Central memory CD8-positive, alpha-beta T cell (primary cell): ENCODE results near the gene PMS2.
"Not testable (repeated sequence)": the region's sequence is repeated elsewhere in the genome, so short reads cannot be mapped to it uniquely, and the experiment has no call there.

Experiments used
- ATAC-seq: fragments of 150-1000 bp; cut with Tn5 transposase; replicated peaks from 2 replicates; pipeline ENCODE4 v1.10.0; 2022; ENCODE audit warnings: mild to moderate bottlenecking, moderate FRiP score, moderate number of reproducible peaks; ENCODE audit not compliant: poor library complexity, severe bottlenecking; ENCODE audit errors: extremely low read depth
- DNase-seq, 2 donors: peaks; one replicate each; pipeline ENCODE4 v3.0.0; 2021; ENCODE audit warnings: low spot score in 2 of 2
- H3K27ac Mint-ChIP-seq: one replicate; pipeline ENCODE4 v1.8.0; 2022; ENCODE audit warnings: low read depth, mild to moderate bottlenecking, moderate library complexity, mixed read lengths
- H3K27me3 Mint-ChIP-seq: one replicate; pipeline ENCODE4 v1.8.0; 2022; ENCODE audit warnings: mixed read lengths
- H3K36me3 Mint-ChIP-seq: one replicate; pipeline ENCODE4 v1.8.0; 2022; ENCODE audit warnings: mild to moderate bottlenecking, moderate library complexity, mixed read lengths; ENCODE audit not compliant: insufficient read depth
- H3K4me1 Mint-ChIP-seq: one replicate; pipeline ENCODE4 v1.8.0; 2022; ENCODE audit warnings: mixed read lengths
- H3K4me3 Mint-ChIP-seq: one replicate; pipeline ENCODE4 v1.8.0; 2022; ENCODE audit warnings: mild to moderate bottlenecking, moderate library complexity, mixed read lengths
- H3K9me3 Mint-ChIP-seq: one replicate; pipeline ENCODE4 v1.8.0; 2022; ENCODE audit warnings: mixed read lengths

The PMS2 gene

GRCh38 chr7:5930290-5930689 lies 78.6 kb downstream of the PMS2 start:
- not testable (repeated sequence) for H3K4me3 Mint-ChIP-seq, H3K9me3 Mint-ChIP-seq, ATAC-seq, H3K36me3 Mint-ChIP-seq, DNase-seq, H3K27ac Mint-ChIP-seq, H3K4me1 Mint-ChIP-seq, H3K27me3 Mint-ChIP-seq

GRCh38 chr7:5926263-5926870 lies 82.5 kb downstream of the PMS2 start:
- DNase-seq, ATAC-seq, H3K4me1 Mint-ChIP-seq, H3K27me3 Mint-ChIP-seq, H3K27ac Mint-ChIP-seq, H3K9me3 Mint-ChIP-seq, H3K36me3 Mint-ChIP-seq, H3K4me3 Mint-ChIP-seq: not testable (repeated sequence)

GRCh38 chr7:5924630-5925029 lies 84.2 kb downstream of the PMS2 start:
- not testable (repeated sequence) for H3K4me3 Mint-ChIP-seq, H3K4me1 Mint-ChIP-seq, ATAC-seq, H3K36me3 Mint-ChIP-seq, H3K9me3 Mint-ChIP-seq, H3K27me3 Mint-ChIP-seq, DNase-seq, H3K27ac Mint-ChIP-seq

GRCh38 chr7:5924180-5924579 lies 84.7 kb downstream of the PMS2 start:
- H3K27ac Mint-ChIP-seq, DNase-seq, H3K27me3 Mint-ChIP-seq, H3K36me3 Mint-ChIP-seq, H3K4me1 Mint-ChIP-seq, H3K4me3 Mint-ChIP-seq, ATAC-seq, H3K9me3 Mint-ChIP-seq: not testable (repeated sequence)
